GM18519 (cell line): ENCODE data around the gene WASHC3.
A peak's percentile ranks its signal among the peaks of the same experiment; 100 is the strongest.
"Not testable (repeated sequence)": the region's sequence is repeated elsewhere in the genome, so short reads cannot be mapped to it uniquely, and the experiment has no call there.

Source experiments
- ATAC-seq: cut with Tn5 transposase; IDR thresholded peaks from one replicate; pipeline ENCODE4 v1.9.1; 2021; ENCODE audit warnings: mild to moderate bottlenecking, moderate library complexity; ENCODE audit not compliant: unreplicated experiment, low FRiP score

Gene WASHC3

GRCh38 chr12:102061560-102062418 is at the start of gene WASHC3:
TSS of gene WASHC3 (minus strand) at chr12:102061991. CDS start at chr12:102061962, 29 bp downstream.
- ATAC-seq, result peak; percentile 80

- ATAC-seq, result no peak
Measured at GRCh38 chr12:102110782-102111181, 49.0 kb upstream of the WASHC3 start.

- ATAC-seq, result no peak
Measured at GRCh38 chr12:102107970-102108369, 46.2 kb upstream of the WASHC3 start.

GRCh38 chr12:102106905-102107304 is 45.1 kb upstream of the WASHC3 start:
- ATAC-seq, result no peak

GRCh38 chr12:102096855-102097254 is 35.1 kb upstream of the WASHC3 start:
- ATAC-seq, result no peak

GRCh38 chr12:102095677-102096263 is 34.0 kb upstream of the WASHC3 start:
- peak; percentile 53 for ATAC-seq

GRCh38 chr12:102093319-102093718 is 31.5 kb upstream of the WASHC3 start:
- no peak for ATAC-seq

GRCh38 chr12:102089228-102089835 is 27.5 kb upstream of the WASHC3 start:
- ATAC-seq, result not testable (repeated sequence)

GRCh38 chr12:102080842-102081241 is 19.1 kb upstream of the WASHC3 start:
- ATAC-seq, result no peak

GRCh38 chr12:102072092-102072491 is 10.3 kb upstream of the WASHC3 start:
- not testable (repeated sequence) for ATAC-seq

- ATAC-seq, result no peak
Measured at GRCh38 chr12:102069707-102070106, 7.9 kb upstream of the WASHC3 start.

- no peak for ATAC-seq
Measured at GRCh38 chr12:102067574-102068258, 5.9 kb upstream of the WASHC3 start.

GRCh38 chr12:102064476-102064875 is 2.7 kb upstream of the WASHC3 start:
- no peak for ATAC-seq

GRCh38 chr12:102063069-102063468 is 1.3 kb upstream of the WASHC3 start:
- no peak for ATAC-seq

GRCh38 chr12:102062419-102062806 is 622 bp upstream of the WASHC3 start:
- ATAC-seq, result no peak

- peak; percentile 29 for ATAC-seq
Measured at GRCh38 chr12:102061096-102061559, 663 bp downstream of the WASHC3 start.

GRCh38 chr12:102059343-102059742 is 2.4 kb downstream of the WASHC3 start:
- no peak for ATAC-seq

GRCh38 chr12:102054345-102054744 is 7.4 kb downstream of the WASHC3 start:
- ATAC-seq, result no peak

- ATAC-seq, result no peak
Measured at GRCh38 chr12:102053062-102053349, 8.8 kb downstream of the WASHC3 start.

GRCh38 chr12:102052192-102053061 is 9.4 kb downstream of the WASHC3 start:
- ATAC-seq, result no peak
